Measurements from ENCODE around the gene PRPF40B. TPM values are rescaled to one million over a fixed set of nuclear protein-coding genes. Genes with fewer than 3 reads are reported as not detected.

The PRPF40B gene
- total and polyA plus RNA-seq, 2 experiments from 2014 or later = 11.1 to 30.1 TPM

GRCh38 chr12:49654715-49655114, 31.4 kb downstream of the PRPF40B start:
- H3K9me3 ChIP-seq (ENCODE audit: low read depth) = no peaks in the 10 kb centered on the region
- H3K27me3 ChIP-seq = no peaks in the 10 kb centered on the region
- no peak for DNase-seq (ENCODE audit: low spot score)
- no peaks in the 10 kb centered on the region for H3K4me1 ChIP-seq (ENCODE audit: insufficient read depth)
- H3K79me2 ChIP-seq = no peaks in the 10 kb centered on the region
- H3K27ac ChIP-seq = no peak overlapping the region
- H3K36me3 ChIP-seq (replicated peaks; ENCODE audit: insufficient read depth, low read depth) = no peaks in the 10 kb centered on the region
- no peak overlapping the region for H3K4me3 ChIP-seq
- TF ChIP-seq EZH2phosphoT487 (IDR thresholded peaks at IDR 0.05; ENCODE audit: low read depth, severe bottlenecking, unreplicated experiment) = no peak
- no peak overlapping the region for H3K4me2 ChIP-seq
- H2AFZ ChIP-seq = no peak overlapping the region
- WGBS (ENCODE audit: low lambda C conversion rate, missing lambda C conversion rate) = 95% methylated on average over 5 of the region's 5 CpGs
- no peaks in the 10 kb centered on the region for H4K20me1 ChIP-seq (ENCODE audit: insufficient read depth, poor library complexity, severe bottlenecking)
- no peaks in the 10 kb centered on the region for H3K9me2 ChIP-seq (replicated peaks; ENCODE audit: insufficient read depth)

DNA sequence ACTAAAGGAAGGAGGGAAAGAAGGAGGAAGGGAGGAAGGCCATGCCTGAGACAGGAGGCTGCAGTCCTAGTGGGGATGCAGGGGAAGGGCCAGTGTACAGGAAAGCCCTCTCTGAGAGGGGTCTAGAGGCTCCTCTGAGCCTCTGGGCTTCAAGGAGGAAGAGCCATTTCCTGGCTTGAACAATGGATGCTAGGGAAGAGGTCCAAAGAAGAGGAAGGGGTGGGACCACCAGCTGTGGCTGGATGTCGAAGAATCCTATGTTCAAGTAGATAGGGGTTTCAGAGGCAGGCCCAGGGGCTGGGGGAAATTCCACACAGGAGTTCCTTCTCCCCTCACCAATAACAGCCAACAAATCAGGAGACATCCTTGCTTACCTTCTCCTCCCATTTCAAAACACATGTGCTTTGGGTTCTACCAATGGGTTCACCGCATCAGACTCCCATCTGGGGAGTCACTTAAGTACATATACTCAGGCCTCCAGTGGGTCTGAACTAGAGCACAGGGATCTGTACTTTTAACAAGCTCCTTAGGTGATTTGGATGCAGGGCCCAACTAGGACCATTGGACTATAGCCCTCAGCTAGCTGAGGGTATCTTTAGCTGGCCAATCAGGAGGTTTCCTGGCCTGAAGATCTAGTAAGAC, 32.4 kb downstream of the PRPF40B start:
- Histone ChIP-seq H3K4me3 (no peak overlapping the region), H3K9me2 (replicated peaks; ENCODE audit: insufficient read depth) (no peaks in the 10 kb centered on the region), H3K9me3 (ENCODE audit: low read depth) (no peaks in the 10 kb centered on the region), H3K4me1 (ENCODE audit: insufficient read depth) (no peaks in the 10 kb centered on the region), H3K27me3 (no peaks in the 10 kb centered on the region), H2AFZ (no peak overlapping the region), H3K79me2 (no peaks in the 10 kb centered on the region), H3K4me2 (no peak overlapping the region), H3K27ac (no peak overlapping the region), H3K36me3 (replicated peaks; ENCODE audit: insufficient read depth, low read depth) (no peaks in the 10 kb centered on the region), H4K20me1 (ENCODE audit: insufficient read depth, poor library complexity, severe bottlenecking) (no peaks in the 10 kb centered on the region)
- TF ChIP-seq EZH2phosphoT487 (IDR thresholded peaks at IDR 0.05; ENCODE audit: low read depth, severe bottlenecking, unreplicated experiment) = no peak
- no peak for TF ChIP-seq CTCF (IDR thresholded peaks at IDR 0.05; ENCODE audit: poor library complexity)
- TF ChIP-seq EZH2 (IDR thresholded peaks at IDR 0.05; ENCODE audit: borderline replicate concordance) = no peak
- WGBS (ENCODE audit: low lambda C conversion rate, missing lambda C conversion rate) = 100% methylated on average over 2 of the region's 2 CpGs
- DNase-seq (ENCODE audit: low spot score) = no peak

GRCh38 chr12:49658276-49658675, 34.9 kb downstream of the PRPF40B start:
- TF ChIP-seq CTCF (IDR thresholded peaks at IDR 0.05; ENCODE audit: poor library complexity) = no peak
- Histone ChIP-seq H4K20me1 (ENCODE audit: insufficient read depth, poor library complexity, severe bottlenecking) (no peaks in the 10 kb centered on the region), H3K27ac (no peak overlapping the region), H3K36me3 (replicated peaks; ENCODE audit: insufficient read depth, low read depth) (no peaks in the 10 kb centered on the region), H3K4me2 (no peak overlapping the region), H3K79me2 (no peaks in the 10 kb centered on the region), H3K9me3 (ENCODE audit: low read depth) (no peaks in the 10 kb centered on the region), H3K9me2 (replicated peaks; ENCODE audit: insufficient read depth) (no peaks in the 10 kb centered on the region), H2AFZ (no peak overlapping the region), H3K4me3 (no peak overlapping the region), H3K4me1 (ENCODE audit: insufficient read depth) (peaks cover 7% of the 10 kb centered on the region), H3K27me3 (no peaks in the 10 kb centered on the region)
- DNase-seq (ENCODE audit: low spot score) = no peak
- WGBS (ENCODE audit: low lambda C conversion rate, missing lambda C conversion rate) = 97% methylated on average over 13 of the region's 13 CpGs

DNA sequence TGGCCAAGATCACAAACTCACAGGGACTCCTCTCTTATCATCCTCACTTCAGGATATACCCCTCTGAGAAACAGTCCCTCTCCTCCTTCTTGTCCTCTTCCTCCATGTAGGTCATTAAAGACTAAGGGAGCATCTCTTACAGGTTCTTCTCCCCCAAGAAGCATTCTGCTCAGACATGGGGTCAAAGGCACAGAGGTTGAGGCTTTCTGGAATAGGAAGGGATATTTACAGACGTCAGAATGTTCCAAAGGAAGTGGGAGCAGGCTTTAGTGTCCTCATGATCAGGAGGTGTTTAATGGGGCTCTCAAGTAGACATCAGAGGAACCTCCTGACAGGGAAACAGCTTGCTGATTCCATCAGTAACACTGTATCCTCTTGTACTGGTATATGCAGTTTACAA, 36.4 kb downstream of the PRPF40B start:
- no peaks in the 10 kb centered on the region for H3K36me3 ChIP-seq (replicated peaks; ENCODE audit: insufficient read depth, low read depth)
- peaks cover 10% of the 10 kb centered on the region for H3K4me1 ChIP-seq (ENCODE audit: insufficient read depth)
- no peak for DNase-seq (ENCODE audit: low spot score)
- H3K9me2 ChIP-seq (replicated peaks; ENCODE audit: insufficient read depth) = no peaks in the 10 kb centered on the region
- H4K20me1 ChIP-seq (ENCODE audit: insufficient read depth, poor library complexity, severe bottlenecking) = no peaks in the 10 kb centered on the region
- no peaks in the 10 kb centered on the region for H3K79me2 ChIP-seq
- 81% methylated on average over 1 of the region's 1 CpG for WGBS (ENCODE audit: low lambda C conversion rate, missing lambda C conversion rate)
- H3K27me3 ChIP-seq = no peaks in the 10 kb centered on the region
- H3K4me3 ChIP-seq = no peak overlapping the region
- H3K27ac ChIP-seq = no peak overlapping the region
- H3K9me3 ChIP-seq (ENCODE audit: low read depth) = no peaks in the 10 kb centered on the region
- TF ChIP-seq CTCF (IDR thresholded peaks at IDR 0.05; ENCODE audit: poor library complexity) (no peak), EZH2phosphoT487 (IDR thresholded peaks at IDR 0.05; ENCODE audit: low read depth, severe bottlenecking, unreplicated experiment) (no peak), EZH2 (IDR thresholded peaks at IDR 0.05; ENCODE audit: borderline replicate concordance) (no peak)
- no peak overlapping the region for H2AFZ ChIP-seq
- H3K4me2 ChIP-seq = no peak overlapping the region
